HG03025 (cell line): Measurements from ENCODE around the gene NAT8L.

ENCODE experiments used
- ATAC-seq: cut with Tn5 transposase; IDR thresholded peaks from one replicate; pipeline ENCODE4 v1.9.1; 2021; ENCODE audit warnings: mild to moderate bottlenecking, moderate library complexity; ENCODE audit not compliant: unreplicated experiment, low FRiP score

The NAT8L gene

DNA sequence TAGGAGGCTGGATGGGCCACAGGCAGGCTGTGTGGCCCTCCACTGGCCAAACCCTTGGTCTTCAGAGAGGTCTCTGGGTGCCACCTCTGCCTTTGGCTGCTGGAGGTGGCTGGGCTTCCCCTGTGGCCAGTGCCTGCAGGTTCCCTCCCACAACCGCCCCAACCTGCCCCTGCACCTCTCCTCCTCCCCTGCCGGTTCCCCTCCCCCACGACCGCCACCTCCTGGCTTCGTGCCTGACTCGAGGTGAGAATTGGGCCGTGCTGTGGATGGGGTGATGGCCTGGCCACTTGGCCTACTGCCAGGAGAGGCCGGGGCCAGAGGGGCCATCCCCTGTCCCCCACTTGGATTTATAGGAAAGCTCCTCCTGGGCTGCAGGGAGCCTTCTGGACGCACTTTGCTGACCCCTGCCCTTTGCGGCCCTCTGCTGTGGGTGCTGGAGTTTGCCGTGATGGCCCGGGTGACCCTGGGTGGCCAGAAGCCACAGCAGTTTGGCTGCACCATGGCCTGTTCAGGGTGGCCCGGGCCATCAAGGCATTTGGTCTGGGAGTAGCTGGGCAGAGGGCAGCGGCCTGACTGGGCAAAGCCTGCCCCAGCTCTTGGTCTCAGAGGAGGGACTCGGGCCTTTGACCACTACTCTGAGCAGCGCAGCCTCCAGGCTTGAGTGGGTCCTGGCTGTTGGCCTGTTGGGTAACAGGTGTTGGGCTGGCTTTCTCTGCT lies 3.8 kb downstream of the NAT8L start:
- no peak for ATAC-seq

DNA sequence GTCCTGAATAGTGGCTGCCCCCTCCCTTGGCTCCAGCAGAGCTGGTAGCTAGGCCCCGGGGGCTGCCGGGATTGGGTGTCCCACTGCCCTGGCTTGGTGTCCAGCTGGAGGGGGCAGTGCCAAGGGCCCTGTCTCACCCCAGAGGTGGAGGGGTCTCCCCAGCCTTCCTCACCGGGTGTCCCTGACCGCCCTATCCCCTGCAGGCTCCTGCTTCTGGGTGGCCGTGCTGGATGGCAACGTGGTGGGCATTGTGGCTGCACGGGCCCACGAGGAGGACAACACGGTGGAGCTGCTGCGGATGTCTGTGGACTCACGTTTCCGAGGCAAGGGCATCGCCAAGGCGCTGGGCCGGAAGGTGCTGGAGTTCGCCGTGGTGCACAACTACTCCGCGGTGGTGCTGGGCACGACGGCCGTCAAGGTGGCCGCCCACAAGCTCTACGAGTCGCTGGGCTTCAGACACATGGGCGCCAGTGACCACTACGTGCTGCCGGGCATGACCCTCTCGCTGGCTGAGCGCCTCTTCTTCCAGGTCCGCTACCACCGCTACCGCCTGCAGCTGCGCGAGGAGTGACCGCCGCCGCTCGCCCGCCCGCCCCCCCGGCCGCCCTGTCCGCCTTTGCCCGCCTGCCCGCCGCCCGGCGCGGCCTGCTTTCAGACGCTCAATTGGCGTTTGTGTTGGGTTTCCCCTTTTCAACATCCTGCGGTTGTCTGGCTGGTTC lies 4.6 kb downstream of the NAT8L start:
- no peak for ATAC-seq

DNA sequence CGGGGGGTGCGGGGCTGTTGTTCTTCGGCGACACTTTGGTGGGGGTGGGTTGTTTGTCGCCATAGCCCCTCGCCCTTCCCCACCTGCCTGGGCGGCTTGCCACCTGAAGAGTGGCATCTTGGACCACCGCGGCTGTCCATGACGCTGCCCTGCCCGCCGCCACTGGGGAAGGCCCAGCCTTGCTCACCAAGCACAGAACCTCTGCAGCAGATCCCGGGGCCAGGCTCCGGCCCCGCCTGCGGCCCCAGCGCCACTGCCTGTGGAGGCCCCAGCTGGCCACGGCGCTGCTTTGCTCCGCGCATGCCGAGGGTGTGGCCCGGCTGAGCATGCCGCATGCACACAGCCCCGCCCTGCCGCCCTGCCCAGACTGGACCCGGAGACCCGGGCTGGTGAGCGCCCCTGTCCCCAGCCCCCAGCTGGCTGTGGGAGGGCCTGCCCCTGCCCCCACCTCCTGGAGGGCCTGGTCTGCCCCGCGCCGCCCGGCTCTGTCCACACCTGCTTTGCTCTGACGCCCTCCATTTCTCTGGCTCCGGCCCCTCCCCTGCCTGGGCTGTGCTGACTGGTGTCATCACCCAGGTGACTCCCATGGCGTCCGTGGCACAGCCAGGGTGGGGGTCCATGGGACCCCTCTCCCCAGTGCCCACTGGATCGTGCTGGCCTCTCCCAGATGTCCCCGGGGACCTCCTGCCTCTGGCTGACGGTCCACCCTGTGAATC lies 5.3 kb downstream of the NAT8L start:
- no peak for ATAC-seq

DNA sequence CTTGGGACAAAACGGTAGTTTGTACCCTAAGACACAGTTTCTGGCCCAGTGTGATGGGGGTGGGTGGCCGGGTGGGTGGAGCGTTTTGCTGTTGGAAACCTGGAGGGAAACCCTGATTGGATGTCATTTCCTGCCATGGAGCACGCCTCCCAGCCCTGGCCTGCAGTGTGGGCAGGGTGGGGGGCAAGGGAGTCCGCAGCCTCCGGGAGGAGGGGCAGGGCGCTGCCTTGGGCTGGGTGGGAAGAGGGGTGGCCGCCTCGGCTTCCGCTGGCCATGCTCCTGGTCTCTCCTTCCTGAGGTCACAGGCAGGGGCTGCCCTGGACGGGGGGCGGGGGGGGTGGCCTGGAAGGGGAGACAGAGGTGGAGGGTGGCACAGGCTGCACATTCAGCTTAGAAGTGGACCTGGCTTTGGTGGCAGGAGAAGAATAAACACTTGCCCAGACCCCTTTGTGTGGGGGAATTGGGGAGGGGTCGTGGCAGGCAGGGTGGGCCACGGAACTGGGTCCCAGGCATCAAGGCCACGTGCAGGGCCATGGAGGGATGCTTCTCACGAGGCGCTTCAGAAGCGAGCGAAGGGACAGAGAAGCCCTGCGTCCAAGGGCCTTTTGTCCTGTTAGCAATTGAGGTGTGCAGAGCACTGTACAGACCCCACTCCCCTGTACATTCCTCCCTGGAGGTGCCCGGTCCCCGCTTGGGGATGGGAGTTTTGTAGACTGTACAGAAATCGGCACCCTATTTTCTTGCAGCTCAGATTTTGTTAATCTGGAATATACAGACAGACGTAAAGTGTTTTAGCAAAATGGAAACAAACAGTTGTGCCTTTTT lies 6.2 kb downstream of the NAT8L start:
- no peak for ATAC-seq

DNA sequence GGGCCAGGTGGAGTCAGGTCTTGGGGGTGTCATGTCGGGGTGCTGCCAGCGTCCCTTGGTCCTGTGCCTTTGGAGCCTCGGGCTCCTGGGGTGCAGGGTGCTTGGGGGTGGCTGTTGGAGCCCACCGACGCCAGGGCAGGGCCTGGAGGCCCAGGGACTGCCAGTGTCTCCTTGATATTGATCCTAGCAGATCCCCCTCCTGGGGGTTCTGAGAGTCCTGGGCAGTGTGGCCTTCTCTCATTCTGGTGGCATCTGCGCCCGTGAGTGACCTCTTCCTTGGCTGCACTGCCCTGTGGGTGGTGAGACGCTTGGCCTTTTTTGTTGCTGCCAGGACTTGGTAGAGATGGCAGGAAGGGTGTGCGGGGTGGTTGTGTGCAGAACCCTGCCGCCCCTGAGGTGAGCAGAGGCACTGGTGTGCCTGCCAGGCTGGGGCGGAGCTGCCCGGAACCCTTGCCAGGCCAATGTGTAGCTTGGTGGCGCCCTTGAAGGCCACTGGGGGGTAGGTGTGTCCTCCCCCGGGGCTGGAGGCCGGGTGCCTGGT lies 7.0 kb downstream of the NAT8L start:
- no peak for ATAC-seq

DNA sequence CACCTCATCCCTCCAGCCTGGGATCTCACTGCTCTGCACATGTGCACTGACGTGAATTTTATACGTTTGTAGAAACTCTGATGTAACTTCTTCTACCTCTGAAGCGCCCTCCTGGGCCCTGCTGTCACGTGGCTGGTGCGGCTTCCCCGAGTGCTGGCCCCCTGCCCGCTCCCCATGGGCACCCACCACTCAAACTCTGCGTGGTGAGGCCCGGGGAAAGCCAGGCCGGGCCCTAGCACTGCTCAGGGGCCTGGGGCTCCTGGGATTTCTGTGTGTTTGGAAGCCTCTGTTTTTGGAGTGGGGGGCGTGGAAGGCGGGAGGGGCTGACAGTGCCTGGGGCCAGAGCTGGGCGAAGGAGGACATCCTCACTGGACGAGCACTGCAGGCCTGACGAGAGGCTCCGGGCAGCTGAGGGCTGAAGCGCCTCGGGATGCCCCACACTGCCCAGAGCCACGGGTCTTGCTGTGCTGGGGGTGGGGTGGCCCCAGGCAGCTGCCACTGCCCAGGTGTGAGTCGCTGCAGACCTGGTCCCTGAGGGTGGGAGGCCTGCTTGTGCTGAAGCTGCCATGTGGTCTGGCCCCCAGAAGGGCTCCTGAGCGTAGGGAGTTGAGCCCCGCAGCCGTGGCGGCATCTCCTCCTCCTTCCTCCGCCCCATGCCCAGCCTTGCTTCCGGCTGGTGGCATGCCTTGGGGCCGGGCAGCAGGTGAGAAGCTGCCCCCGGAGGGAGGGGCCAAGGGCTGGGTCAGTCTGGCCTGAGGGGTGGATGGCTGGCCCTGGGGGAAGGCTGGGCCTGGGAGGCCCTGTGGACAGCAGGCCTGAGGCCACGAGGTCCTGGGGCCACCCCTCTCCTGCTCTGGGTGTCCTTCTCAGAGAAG lies 7.7 kb downstream of the NAT8L start:
- ATAC-seq, result no peak

DNA sequence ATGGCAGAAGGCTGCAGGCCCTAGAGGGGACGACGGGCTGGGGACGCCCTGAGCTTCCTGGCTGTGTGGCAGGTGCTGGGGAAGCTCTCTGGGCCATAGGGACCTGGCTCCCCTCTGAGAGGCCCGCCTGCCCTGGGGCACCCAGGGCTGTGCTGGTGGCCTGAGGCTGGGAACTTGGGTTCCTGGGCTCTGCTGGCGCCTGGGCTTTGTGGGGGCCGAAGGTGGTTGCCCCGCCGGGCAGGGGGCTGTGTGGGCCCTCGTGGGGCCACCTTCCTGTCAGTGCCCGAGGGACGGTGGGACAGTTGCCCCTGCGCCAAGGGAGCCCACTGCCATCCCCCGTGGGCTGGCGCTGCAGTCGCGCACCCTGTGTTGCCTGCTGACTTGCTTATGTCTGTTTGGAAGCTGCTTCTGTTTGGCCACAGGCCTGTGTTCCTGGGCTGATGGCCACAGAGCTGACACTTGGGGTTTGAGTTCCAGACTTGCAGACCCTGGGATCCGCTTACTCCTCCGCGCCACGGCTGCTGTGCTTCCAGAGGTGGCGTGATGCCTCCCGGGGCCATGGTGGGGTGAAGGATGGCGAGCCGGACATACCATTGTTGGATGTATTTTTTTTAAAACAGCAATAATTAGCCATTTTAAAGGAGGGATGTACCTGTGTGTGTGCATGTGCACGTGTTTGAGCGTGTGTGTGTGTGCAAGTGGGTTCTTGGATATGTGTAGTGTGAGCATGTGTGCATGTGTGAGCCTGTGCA lies 8.5 kb downstream of the NAT8L start:
- ATAC-seq, result no peak

DNA sequence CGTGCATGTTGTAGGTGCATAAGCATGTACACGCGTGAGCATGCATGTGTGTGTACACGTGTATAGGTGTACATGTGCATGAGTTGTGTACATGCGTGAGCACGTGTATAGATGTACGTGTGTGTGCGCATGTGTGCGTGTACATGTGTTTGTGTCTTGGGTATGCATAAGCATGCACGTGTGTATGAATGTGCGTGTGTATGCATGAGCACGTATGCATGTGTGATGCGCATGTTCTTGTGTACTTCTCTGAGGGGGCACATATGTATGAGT lies 9.0 kb downstream of the NAT8L start:
- no peak for ATAC-seq

DNA sequence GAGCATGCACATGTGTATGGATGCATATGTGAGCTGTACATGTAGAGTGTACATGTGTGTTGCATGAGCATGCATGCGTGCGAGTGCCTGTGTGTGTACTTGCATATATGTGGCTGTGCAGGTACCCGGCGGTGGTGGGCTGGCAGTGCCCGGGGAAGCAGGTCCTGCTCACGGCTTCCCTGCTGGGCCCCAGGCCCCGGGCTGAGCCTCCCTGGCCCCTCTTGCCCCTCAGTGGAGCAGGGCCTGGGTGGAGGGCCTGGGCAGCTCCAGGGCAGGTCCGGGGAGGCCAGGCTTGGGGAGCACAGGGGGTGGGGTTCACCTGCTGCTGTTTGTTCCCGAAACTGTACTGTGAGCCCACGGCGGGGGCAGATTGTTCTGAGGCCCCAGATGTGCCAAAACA lies 9.4 kb downstream of the NAT8L start:
- ATAC-seq, result no peak

DNA sequence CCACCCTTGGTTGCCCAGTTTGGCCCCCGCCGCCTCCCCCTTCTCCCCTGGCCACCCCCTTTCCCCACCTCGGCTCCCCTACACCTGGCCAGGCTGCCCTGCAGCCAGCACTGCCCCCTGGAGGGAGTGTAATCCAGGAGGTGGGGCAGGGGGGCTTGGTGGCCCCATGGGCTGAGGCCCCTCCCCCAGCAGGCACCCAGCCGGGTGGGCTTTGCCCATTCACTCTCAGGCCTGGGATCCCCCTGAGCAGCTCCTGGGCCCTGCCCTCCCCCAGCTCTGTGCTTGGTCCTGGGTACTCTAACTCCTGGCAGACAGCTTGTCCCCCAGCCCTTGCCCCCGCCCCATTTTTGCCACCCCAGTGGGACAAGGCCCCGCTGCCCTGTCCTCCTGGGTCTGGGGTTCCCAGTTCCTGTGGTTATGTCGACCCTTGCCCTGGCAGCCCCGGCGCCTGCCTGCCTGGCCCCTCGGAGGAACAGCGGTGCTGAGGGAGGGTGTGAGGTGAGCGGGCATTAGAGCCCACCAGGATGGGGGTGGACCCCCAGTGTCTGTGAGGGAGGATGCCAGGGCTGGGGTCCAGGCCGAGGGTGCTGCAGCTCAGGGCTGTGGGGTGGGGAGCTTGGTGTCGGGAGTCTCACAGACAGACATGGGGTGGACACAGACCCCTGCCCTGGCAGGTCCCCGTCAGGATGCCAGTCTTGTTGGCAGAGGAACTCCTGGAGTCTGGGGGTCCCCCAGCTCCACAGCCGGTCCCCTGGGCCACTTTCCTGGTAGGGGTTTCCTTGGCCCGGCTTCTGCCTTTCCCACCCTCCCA lies 10.2 kb downstream of the NAT8L start:
- no peak for ATAC-seq

DNA sequence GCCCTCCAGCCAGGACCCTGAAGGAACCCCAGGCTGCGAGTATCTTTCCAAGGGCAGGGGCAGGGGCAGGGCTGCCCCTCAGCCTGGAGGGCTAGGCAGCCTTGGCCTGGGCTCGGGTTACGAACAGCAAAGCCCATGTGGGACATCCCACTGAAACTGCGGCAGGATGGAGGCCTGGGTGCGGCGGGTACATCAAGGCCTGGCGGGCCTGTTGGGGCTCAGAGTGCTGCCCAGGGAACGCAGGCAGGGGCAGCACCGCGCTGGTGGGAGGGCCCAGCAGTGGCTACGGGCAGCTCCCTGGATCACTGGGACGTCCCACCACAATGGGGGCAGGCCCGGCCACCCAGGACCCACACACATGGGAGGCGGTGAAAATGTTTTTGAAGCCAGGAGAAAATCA lies 10.9 kb downstream of the NAT8L start:
- ATAC-seq, result no peak

DNA sequence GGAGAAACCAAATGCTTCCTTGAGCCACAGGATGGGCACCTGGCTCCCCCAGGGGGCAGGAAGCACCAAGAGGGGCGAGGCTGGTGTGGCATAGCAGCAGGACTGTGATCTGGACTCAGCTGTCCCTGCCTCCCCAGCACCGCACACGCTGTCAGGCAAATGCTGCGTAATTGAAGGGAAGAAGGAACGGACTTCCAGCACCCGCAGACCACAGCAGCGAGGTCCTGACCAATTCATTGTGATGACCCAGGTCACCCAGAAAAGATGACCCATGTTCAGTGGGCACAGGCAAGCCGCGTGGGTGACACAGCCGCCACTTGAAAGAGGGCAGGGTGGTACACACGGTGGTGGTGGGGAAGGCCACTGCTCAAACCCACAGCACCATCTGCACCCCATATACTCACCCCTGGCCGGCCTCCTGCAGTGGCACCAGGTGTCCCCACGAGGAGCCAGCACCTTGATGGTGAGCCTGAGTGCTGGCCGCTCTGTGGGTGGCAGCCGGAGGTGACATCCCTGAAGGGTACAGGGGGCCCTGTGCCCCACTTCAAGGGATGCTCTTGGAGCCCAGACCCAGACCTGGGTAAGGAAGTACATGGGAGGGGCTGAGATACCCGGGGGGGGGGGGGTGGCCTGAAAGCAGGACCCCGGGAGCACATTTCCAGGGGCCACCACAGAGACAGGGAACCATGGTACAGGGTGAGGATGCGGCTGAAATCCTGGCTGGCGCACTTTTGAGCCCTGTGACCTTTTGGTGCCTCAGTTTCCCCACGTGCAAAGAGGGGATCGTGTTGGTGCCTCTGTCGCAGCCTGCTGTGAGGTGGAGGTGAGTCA lies 11.5 kb downstream of the NAT8L start:
- no peak for ATAC-seq

DNA sequence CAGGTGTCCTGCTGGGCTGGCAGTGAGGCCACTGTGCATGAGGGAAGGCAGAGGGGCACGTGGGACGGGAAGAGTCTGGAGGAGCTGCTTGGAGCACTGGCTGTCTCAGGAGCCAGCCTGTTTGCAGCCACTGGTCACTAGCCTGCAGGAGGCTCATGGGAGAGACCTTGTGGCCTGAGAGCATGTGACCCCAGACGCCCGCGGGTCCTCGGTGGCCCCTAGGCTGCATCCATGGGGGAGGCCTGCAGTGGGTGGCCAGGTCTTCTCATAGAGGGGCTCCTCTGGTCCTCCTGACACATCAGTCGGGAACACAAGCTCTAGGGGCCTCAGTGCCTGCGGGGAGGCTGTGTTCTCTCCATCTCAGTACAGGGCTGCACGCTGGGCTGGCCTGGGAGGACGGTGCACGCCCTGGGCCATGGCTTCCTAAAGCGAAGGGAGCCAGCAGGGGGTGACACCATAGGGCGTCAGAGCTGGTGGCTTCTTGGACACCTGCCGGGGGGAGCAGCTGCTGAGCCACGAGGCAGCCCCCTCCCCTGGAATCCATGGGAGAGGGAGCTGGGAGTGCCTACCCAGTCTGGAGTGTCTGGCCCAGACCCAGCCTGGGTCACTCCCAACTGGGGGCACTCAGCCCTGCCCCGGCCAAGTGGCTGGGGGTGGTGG lies 12.3 kb downstream of the NAT8L start:
- no peak for ATAC-seq

DNA sequence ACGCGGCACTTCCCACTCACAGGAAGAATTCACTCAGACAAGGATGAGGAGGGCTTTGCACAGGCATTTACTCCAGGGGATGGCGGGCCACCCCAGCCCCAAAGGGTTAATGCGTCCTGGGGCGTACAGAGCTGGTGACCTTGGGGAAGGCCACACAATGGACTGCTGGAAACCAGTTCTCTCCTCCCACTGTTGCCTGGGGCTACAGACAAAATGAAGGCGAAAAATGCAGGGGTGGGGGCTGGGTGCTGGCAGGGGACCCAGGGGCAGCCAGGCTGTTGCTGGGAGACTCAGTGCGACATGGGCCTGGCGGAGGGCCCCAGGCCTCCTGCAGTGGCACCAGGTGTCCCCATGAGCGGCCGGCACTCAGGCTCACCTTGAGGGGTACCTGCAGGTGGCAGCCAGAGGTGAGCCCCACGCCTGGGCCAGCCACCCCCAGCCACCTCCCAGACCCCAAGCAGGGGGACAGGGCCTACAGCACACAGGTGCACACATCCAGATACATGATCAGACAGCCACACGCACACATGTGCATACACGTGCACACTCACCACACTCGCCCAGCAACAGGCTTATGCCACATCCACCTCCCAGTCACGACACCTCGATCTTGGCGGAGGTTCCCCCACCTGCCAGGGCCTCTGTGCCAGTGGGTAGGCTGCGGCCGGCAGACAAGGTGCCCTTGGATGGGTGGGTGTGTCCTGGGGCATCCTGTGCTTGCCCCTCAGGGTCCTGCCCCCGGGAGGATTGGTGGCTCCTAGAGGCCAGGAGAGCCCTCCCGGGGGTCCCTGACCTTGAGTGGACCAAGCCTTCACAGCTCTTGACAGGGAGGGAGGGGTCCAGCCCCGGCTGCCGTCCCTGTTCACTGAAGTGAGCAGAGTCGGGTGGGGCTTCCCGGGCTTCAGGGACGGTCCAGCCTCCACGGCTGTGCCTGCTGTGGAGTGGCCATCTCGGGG lies 13.1 kb downstream of the NAT8L start:
- no peak for ATAC-seq

DNA sequence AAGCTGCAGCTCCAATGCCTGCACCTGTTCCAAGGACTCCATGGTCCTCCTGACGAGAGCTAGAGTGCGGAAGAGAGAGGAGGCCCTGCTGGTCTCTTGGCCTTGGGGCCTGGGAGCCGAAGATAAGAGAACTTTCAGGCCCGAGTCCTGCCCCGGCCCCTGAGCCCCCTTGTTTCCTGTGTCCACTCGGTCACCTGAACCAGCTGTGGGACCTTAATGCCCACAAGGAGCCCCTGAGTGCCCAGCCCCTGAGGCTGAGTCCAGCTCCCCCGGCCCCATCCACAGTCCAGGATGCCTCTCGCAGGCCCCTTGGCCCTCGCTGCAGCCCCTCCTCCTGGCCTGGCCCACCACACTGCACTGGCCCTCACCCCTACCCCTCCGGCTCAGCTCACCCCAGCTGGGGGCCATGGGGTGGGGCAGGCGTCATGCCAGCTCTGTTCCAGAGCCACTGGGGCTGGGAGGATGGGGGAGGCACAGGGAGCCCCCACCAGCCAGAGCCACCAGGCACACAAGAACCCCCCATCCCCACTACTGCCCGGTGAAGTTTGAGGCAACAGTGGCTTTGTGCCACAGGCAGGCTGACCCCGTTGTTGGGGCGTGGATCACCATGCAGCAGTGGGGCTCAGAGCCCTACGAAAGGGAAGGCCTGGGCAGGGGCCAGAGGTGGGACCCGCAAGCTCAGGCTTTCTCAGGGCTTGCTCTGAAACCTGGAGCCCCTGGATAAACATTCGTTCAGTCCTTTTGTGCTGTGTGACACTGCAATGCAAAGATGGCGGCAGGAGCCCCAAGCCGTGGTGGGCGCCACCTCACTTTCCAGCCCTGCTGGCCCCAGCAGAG lies 14.1 kb downstream of the NAT8L start:
- no peak for ATAC-seq
